ENCODE results near the gene NPLOC4. TPM values are rescaled to one million over a fixed set of nuclear protein-coding genes. Genes with fewer than 3 reads are reported as not detected.
A peak's percentile ranks its signal among the peaks of the same experiment; 100 is the strongest.

The NPLOC4 gene
- total and polyA plus RNA-seq, 2 of the 8 experiments (the other 6 are each of a cell fraction or from before 2014, with no cell fraction given) = 70.7 to 92.7 TPM

GRCh38 chr17:81510785-81511553, 125.9 kb downstream of the NPLOC4 start (continued):
- TF ChIP-seq, protein P1, sequence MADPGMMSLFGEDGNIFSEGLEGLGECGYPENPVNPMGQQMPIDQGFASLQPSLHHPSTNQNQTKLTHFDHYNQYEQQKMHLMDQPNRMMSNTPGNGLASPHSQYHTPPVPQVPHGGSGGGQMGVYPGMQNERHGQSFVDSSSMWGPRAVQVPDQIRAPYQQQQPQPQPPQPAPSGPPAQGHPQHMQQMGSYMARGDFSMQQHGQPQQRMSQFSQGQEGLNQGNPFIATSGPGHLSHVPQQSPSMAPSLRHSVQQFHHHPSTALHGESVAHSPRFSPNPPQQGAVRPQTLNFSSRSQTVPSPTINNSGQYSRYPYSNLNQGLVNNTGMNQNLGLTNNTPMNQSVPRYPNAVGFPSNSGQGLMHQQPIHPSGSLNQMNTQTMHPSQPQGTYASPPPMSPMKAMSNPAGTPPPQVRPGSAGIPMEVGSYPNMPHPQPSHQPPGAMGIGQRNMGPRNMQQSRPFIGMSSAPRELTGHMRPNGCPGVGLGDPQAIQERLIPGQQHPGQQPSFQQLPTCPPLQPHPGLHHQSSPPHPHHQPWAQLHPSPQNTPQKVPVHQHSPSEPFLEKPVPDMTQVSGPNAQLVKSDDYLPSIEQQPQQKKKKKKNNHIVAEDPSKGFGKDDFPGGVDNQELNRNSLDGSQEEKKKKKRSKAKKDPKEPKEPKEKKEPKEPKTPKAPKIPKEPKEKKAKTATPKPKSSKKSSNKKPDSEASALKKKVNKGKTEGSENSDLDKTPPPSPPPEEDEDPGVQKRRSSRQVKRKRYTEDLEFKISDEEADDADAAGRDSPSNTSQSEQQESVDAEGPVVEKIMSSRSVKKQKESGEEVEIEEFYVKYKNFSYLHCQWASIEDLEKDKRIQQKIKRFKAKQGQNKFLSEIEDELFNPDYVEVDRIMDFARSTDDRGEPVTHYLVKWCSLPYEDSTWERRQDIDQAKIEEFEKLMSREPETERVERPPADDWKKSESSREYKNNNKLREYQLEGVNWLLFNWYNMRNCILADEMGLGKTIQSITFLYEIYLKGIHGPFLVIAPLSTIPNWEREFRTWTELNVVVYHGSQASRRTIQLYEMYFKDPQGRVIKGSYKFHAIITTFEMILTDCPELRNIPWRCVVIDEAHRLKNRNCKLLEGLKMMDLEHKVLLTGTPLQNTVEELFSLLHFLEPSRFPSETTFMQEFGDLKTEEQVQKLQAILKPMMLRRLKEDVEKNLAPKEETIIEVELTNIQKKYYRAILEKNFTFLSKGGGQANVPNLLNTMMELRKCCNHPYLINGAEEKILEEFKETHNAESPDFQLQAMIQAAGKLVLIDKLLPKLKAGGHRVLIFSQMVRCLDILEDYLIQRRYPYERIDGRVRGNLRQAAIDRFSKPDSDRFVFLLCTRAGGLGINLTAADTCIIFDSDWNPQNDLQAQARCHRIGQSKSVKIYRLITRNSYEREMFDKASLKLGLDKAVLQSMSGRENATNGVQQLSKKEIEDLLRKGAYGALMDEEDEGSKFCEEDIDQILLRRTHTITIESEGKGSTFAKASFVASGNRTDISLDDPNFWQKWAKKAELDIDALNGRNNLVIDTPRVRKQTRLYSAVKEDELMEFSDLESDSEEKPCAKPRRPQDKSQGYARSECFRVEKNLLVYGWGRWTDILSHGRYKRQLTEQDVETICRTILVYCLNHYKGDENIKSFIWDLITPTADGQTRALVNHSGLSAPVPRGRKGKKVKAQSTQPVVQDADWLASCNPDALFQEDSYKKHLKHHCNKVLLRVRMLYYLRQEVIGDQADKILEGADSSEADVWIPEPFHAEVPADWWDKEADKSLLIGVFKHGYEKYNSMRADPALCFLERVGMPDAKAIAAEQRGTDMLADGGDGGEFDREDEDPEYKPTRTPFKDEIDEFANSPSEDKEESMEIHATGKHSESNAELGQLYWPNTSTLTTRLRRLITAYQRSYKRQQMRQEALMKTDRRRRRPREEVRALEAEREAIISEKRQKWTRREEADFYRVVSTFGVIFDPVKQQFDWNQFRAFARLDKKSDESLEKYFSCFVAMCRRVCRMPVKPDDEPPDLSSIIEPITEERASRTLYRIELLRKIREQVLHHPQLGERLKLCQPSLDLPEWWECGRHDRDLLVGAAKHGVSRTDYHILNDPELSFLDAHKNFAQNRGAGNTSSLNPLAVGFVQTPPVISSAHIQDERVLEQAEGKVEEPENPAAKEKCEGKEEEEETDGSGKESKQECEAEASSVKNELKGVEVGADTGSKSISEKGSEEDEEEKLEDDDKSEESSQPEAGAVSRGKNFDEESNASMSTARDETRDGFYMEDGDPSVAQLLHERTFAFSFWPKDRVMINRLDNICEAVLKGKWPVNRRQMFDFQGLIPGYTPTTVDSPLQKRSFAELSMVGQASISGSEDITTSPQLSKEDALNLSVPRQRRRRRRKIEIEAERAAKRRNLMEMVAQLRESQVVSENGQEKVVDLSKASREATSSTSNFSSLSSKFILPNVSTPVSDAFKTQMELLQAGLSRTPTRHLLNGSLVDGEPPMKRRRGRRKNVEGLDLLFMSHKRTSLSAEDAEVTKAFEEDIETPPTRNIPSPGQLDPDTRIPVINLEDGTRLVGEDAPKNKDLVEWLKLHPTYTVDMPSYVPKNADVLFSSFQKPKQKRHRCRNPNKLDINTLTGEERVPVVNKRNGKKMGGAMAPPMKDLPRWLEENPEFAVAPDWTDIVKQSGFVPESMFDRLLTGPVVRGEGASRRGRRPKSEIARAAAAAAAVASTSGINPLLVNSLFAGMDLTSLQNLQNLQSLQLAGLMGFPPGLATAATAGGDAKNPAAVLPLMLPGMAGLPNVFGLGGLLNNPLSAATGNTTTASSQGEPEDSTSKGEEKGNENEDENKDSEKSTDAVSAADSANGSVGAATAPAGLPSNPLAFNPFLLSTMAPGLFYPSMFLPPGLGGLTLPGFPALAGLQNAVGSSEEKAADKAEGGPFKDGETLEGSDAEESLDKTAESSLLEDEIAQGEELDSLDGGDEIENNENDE (IDR thresholded peaks at IDR 0.05; ENCODE audit: insufficient replicate concordance, low read length) = peak; percentile 9
- peak; percentile 78; the same call in 1 of the 2 replicates for TF ChIP-seq POLR2AphosphoS5 (IDR thresholded peaks at IDR 0.05; ENCODE audit: low read depth, low read length)
- TF ChIP-seq SP4 (IDR thresholded peaks at IDR 0.05; ENCODE audit: low read length) = no peak; the same call in 1 of the 2 replicates
- peak in 1 of 2 experiments; percentile 53; a peak in 2 of 3 replicates for TF ChIP-seq POLR2A (IDR thresholded peaks at IDR 0.05; ENCODE audit: control extremely low read depth in 1 of 2, low read depth in 2 of 2, low read length in 2 of 2)
- no peak for TF ChIP-seq BACH1 (IDR thresholded peaks at IDR 0.05; ENCODE audit: low read length)

All from H1 (cell line).